Lower lobe of right lung (tissue), 2 donors: Measurements from ENCODE around the gene MAPK11. TPM values are rescaled to one million over a fixed set of nuclear protein-coding genes. Genes with fewer than 3 reads are reported as not detected.
A peak's percentile ranks its signal among the peaks of the same experiment; 100 is the strongest.

Experiments
- ATAC-seq, 2 donors: fragments of 200-7000 bp; cut with Tn5 transposase; one replicate each; pipeline ENCODE4 v1.9.1; 2020 to 2022; ENCODE audit warnings: mild to moderate bottlenecking in 2 of 2, moderate library complexity in 2 of 2
- DNase-seq: peaks from one replicate; pipeline ENCODE4 v3.0.0-alpha.2; 2020
- H3K27ac ChIP-seq: fragments of 200-600 bp; one replicate; pipeline ENCODE4 v1.8.0; 2022
- H3K27me3 ChIP-seq: fragments of 200-600 bp; one replicate; pipeline ENCODE4 v1.8.0; 2022; ENCODE audit warnings: low read depth
- H3K36me3 ChIP-seq: fragments of 200-600 bp; one replicate; pipeline ENCODE4 v1.8.0; 2022; ENCODE audit warnings: mild to moderate bottlenecking
- H3K4me1 ChIP-seq: fragments of 200-600 bp; one replicate; pipeline ENCODE4 v1.8.0; 2022
- H3K4me3 ChIP-seq: fragments of 200-600 bp; one replicate; pipeline ENCODE4 v1.8.0; 2022; ENCODE audit warnings: mild to moderate bottlenecking
- H3K9me3 ChIP-seq: fragments of 200-600 bp; one replicate; pipeline ENCODE4 v1.8.0; 2022
- intact Hi-C: fragments of 100-400 bp; cut with DNase I; formaldehyde crosslinking; loops from one replicate; pipeline ENCODE4 v1.11.0; 2022
- total RNA-seq: library from RNA; stranded (reverse); fragmentation: NEBNext Ultra II Directional; extraction: Animal tissue kit (Norgen Biotek cat#: 25700); gene quantifications from one replicate; pipeline ENCODE4 v1.2.1, GENCODE V29; 2021
- TF ChIP-seq, protein P1 (sequence below): fragments of 200-600 bp; IDR thresholded peaks from one replicate; pipeline ENCODE4 v1.8.0; 2022; ENCODE audit warnings: antibody characterized with exemption, mild to moderate bottlenecking
- donor health status: DM: no; HTN: yes; CAD: no; lungs with severe emphysema.

MAPK11 gene
- total RNA-seq, 1 donor from 2014 or later, result 13.1 TPM

DNA sequence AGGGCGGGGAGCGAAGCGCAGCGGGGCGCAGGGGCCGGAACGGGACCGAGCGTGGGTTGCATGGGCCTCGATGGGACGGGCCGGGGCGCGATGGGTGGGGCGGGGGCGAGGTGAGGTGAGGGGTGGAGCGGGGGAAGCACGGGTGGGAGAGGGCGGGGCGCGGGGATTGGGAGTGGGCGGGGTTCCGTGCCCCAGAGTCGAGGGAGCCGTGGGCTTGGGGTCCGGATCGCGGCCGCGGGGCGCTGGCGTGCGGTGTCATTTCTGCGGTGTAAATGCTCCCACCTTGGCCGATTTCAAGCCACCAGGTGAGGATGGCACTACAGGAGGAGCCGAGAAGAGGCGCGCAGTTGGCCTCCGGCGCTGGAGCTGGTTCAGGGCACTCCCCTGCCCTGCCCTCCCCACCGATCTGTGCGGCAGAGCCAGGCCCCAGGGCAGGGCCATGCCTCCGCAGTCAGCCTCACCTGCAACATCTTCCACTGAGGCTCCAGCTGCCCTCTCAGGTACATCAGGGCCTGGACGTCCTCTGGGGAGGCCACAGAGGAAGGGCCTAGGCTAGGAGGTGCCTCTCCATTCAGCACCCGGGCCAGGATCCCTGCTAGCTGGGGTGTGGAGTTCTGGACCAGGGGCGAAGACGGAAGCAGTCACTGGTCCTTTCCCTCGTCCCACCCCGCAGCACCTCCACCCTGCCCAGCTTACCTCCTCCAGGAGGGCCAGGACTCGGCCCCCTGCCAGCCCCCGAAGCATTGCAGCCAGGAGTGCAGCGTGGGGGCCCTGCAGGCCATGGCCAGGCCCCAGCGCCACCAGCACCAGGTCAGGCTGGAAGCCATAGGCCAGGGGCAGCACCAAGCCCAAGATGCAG is 24.7 kb downstream of the MAPK11 start:
- Histone ChIP-seq H3K36me3 (peaks cover 17% of the 10 kb centered on the region), H3K27ac (peak overlapping the region; percentile 90), H3K4me1 (peaks cover 72% of the 10 kb centered on the region), H3K4me3 (peak overlapping the region; percentile 82), H3K27me3 (no peaks in the 10 kb centered on the region), H3K9me3 (no peaks in the 10 kb centered on the region)
- TF ChIP-seq, protein P1, sequence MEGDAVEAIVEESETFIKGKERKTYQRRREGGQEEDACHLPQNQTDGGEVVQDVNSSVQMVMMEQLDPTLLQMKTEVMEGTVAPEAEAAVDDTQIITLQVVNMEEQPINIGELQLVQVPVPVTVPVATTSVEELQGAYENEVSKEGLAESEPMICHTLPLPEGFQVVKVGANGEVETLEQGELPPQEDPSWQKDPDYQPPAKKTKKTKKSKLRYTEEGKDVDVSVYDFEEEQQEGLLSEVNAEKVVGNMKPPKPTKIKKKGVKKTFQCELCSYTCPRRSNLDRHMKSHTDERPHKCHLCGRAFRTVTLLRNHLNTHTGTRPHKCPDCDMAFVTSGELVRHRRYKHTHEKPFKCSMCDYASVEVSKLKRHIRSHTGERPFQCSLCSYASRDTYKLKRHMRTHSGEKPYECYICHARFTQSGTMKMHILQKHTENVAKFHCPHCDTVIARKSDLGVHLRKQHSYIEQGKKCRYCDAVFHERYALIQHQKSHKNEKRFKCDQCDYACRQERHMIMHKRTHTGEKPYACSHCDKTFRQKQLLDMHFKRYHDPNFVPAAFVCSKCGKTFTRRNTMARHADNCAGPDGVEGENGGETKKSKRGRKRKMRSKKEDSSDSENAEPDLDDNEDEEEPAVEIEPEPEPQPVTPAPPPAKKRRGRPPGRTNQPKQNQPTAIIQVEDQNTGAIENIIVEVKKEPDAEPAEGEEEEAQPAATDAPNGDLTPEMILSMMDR, result no peak
- ATAC-seq (peak; percentile 45 to 77), DNase-seq (no peak)
- intact Hi-C loops, result no loop called here

DNA sequence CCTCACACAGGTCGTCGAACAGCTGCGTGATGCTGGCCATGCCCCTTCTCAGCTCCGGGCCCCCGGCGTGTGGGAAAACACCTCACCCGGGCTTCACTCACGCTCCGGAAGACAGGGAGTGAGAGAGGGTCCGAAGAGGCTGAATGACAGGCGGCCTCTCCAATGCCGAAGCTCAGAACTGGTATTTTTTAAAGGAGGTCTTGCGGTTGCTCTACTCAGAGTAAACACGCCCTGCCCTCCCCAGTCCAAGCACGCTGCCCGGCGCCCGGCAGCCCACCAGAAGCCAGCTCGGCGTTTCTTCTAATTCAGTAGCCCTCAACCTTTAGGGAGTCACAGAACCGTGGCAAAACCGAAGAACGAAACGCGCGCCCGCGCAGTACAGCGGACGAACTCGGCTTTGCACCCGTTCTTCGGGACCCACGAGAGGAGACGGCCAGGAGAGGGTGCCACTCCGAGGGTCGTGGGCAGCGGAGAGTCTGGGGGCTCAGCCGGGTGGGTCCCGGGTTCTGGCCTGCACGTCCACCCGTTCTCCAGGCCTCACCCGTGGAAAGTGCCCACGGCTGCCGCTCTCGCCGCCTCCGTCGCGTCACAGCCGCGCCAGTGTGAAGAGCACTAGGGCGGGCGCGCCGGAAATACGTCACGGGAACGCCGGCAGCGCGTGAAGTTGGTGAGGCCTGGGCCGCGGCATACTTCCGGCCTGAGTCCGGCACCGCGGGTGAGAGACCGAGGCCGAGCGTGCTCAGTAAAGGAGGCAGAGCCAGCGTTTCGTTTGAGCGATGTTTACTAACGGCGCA is 25.6 kb downstream of the MAPK11 start, which contains the start of gene TUBGCP6:
TSS of gene TUBGCP6 (minus strand) at position 604 of the 794 bp plus-strand sequence. CDS start at position 40, 564 bp downstream.
- H3K4me3 ChIP-seq, result peak within 1 kb of the TSS; percentile 82
- TF ChIP-seq, protein P1, result peak; percentile 28
- peaks cover 64% of the 10 kb centered on the region for H3K4me1 ChIP-seq
- peak within 1 kb of the TSS; percentile 90 for H3K27ac ChIP-seq
- no peaks in the 10 kb centered on the region for H3K9me3 ChIP-seq
- intact Hi-C loops, result no loop called here
- H3K27me3 ChIP-seq, result no peaks in the 10 kb centered on the region
- ATAC-seq (peak; percentile 93 to 95), DNase-seq (peak; percentile 98)
- H3K36me3 ChIP-seq, result peaks cover 25% of the 10 kb centered on the region

DNA sequence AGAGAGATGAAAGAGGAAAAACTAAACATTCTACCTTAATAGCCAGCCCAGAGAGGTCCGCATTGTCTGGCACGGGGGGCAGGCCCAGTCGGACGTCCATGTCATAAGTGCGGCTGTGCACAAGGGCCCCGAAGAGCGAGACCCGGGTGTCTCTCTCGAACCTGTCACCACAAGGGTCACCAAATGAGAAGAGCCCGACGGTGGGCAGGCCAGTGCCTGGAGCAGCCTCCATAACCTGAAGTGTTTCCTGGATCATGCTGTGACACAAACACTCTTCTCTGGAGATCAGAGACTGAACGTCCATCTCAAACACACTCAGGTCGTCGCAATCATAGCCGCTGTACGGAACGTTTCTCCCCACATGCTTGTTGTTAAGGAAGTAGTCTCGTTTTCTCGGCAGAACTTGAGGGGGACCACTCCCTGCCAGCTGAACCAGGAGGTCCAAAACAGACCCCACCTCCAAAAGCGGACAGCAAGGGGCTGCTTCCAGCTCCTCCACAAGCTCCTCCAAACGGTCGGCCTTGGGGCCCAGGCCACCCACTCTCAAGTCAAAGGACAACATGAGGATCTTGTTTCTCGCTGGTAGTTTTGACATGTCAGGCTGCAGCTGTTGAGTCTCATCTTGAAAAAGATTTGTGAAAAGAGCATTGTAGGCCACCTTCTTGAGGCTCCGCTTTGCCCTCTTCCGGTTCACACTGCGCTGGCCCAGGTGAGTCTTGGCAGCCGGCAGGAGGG is 26.3 kb downstream of the MAPK11 start:
- intact Hi-C loops, result no loop called here
- Histone ChIP-seq H3K36me3 (peaks cover 33% of the 10 kb centered on the region), H3K9me3 (no peaks in the 10 kb centered on the region), H3K27me3 (no peaks in the 10 kb centered on the region), H3K4me3 (peak overlapping the region; percentile 82), H3K4me1 (peaks cover 59% of the 10 kb centered on the region), H3K27ac (peak overlapping the region; percentile 90)
- TF ChIP-seq, protein P1, result no peak
- ATAC-seq (no peak), DNase-seq (no peak)

DNA sequence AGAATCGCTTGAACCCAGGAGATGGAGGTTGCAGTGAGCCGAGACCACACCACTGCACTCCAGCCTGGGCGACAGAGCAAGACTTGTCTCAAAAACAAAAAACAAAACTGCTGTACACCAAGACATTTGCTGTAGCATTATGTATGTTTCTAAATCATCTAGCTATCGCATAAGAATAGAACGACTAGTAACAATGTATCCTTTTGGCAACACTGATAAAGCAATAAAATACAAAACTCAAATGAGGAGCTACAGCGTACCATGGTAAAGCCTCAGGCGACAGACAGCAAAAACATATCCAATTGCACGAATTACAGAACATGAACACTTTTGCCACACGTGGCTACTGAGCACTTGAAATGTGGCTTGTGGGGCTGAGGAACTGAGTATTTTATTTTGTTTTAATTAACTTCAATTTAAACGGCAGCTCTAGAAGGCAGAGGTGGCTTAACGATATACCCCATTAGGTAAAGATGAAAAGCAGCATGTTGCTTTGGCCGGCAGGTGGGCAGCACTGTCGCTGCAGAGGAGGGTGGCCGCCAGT is 27.7 kb downstream of the MAPK11 start:
- Histone ChIP-seq H3K27me3 (no peaks in the 10 kb centered on the region), H3K4me3 (peak overlapping the region; percentile 82), H3K4me1 (peaks cover 53% of the 10 kb centered on the region), H3K36me3 (peaks cover 43% of the 10 kb centered on the region), H3K27ac (no peak overlapping the region), H3K9me3 (no peaks in the 10 kb centered on the region)
- TF ChIP-seq, protein P1, result no peak
- intact Hi-C loops, result no loop called here
- DNase-seq (no peak), ATAC-seq (no peak)

DNA sequence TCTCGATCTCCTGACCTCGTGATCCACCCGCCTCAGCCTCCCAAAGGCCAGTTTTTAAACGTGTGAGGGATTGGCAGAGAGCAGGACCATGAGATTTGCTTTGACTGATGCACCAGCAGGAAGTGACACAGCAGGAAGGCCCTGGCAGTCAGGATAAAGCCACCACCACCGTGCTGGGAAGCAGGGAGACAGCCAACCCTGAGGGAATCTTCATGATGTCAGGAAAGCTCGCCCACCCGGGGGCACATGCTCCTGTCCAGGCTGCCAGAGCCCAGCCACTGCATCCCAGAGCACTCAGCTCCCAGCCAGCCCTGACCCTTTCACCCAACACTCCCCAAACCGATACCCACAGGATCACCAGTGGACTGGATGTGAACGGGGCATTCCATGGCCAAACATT is 31.4 kb downstream of the MAPK11 start:
- TF ChIP-seq, protein P1, result no peak
- Histone ChIP-seq H3K36me3 (peaks cover 42% of the 10 kb centered on the region), H3K9me3 (no peaks in the 10 kb centered on the region), H3K4me3 (no peak overlapping the region), H3K4me1 (peaks cover 32% of the 10 kb centered on the region), H3K27me3 (no peaks in the 10 kb centered on the region), H3K27ac (no peak overlapping the region)
- intact Hi-C loops, result no loop called here
- no peak for ATAC-seq
- no peak for DNase-seq
